Activated B cell treated with CpG ODN at 0.5 μM for 24 hours (primary cell): ENCODE data around the gene THEM4. TPM values are rescaled to one million over a fixed set of nuclear protein-coding genes. Genes with fewer than 3 reads are reported as not detected.

Source experiments
- ATAC-seq: fragments of 200-7000 bp; cut with Tn5 transposase; one replicate; pipeline ENCODE4 v1.10.0; 2021; ENCODE audit warnings: low read depth, mild to moderate bottlenecking, moderate library complexity
- CTCF ChIA-PET: fragments of 350-600 bp; sonication (Branson Sonifier 250); formaldehyde crosslinking; loops from one replicate; lab custom pipeline; 2021; ENCODE audit warnings: antibody characterized with exemption; lab: Charles Lee
- POLR2A ChIA-PET: fragments of 350-600 bp; sonication (Branson Sonifier 250); formaldehyde crosslinking; loops from one replicate; lab custom pipeline; 2021; ENCODE audit warnings: antibody characterized with exemption; lab: Charles Lee
- DNase-seq: peaks from one replicate; pipeline ENCODE4 v3.0.0; 2022
- H3K27ac Mint-ChIP-seq: one replicate; pipeline ENCODE4 v1.8.0; 2020; ENCODE audit warnings: mixed read lengths
- H3K27me3 Mint-ChIP-seq: one replicate; pipeline ENCODE4 v1.8.0; 2021; ENCODE audit warnings: mixed read lengths
- H3K36me3 Mint-ChIP-seq: one replicate; pipeline ENCODE4 v1.8.0; 2021; ENCODE audit warnings: low read depth, mixed read lengths
- H3K4me1 Mint-ChIP-seq: one replicate; pipeline ENCODE4 v1.8.0; 2021; ENCODE audit warnings: mixed read lengths
- H3K4me3 Mint-ChIP-seq: one replicate; pipeline ENCODE4 v1.8.0; 2020; ENCODE audit warnings: mild to moderate bottlenecking, mixed read lengths
- H3K9me3 Mint-ChIP-seq: one replicate; pipeline ENCODE4 v1.8.0; 2020; ENCODE audit warnings: mixed read lengths
- CTCF ChIP-seq: fragments of 200-600 bp; IDR thresholded peaks from one replicate; pipeline ENCODE4 v1.8.0; 2022; ENCODE audit warnings: antibody characterized with exemption, mild to moderate bottlenecking
- intact Hi-C: fragments of 100-400 bp; cut with micrococcal nuclease; formaldehyde crosslinking; loops from one replicate; pipeline ENCODE4 v1.15.1; 2024
- total RNA-seq: library from RNA; stranded (reverse); gene quantifications from 2 replicates; pipeline ENCODE4 v1.2.3, GENCODE V29; 2022

THEM4 gene
- total RNA-seq, 1 donor from 2014 or later: 22.8 TPM

- Mint-ChIP-seq H3K9me3 (no peaks in the 10 kb centered on the region), H3K27ac (no peak overlapping the region), H3K4me1 (peaks cover 8% of the 10 kb centered on the region), H3K4me3 (no peak overlapping the region), H3K36me3 (no peaks in the 10 kb centered on the region), H3K27me3 (peaks cover 20% of the 10 kb centered on the region)
- no peak for ATAC-seq
- TF ChIP-seq CTCF: no peak
- no peak for DNase-seq
- intact Hi-C loops: no loop called here
- ChIA-PET POLR2A (no interaction called here), CTCF (no interaction called here)
Measured at GRCh38 chr1:151825204-151825603, 84.1 kb downstream of the THEM4 start.

Other genes starting within 250 kb of the THEM4 start
- not detected in 2 replicates for gene CELF3, start 192.7 kb downstream of the THEM4 start, total RNA-seq
- gene RIIAD1, start 188.0 kb downstream of the THEM4 start, total RNA-seq: not detected in 2 replicates
- 96.2 and 105 TPM in 2 replicates for gene MRPL9, start 146.0 kb downstream of the THEM4 start, total RNA-seq
- gene TDRKH, start 119.0 kb downstream of the THEM4 start, total RNA-seq: 15.1 and 15.6 TPM in 2 replicates
- gene LINGO4, start 104.1 kb downstream of the THEM4 start, total RNA-seq: not detected in 2 replicates
- 0.09 TPM in 1 of 2 replicates, not detected in the other for gene RORC, start 77.7 kb downstream of the THEM4 start, total RNA-seq
- 0.15 TPM in 1 of 2 replicates, not detected in the other for gene C2CD4D, start 69.7 kb downstream of the THEM4 start, total RNA-seq
- gene THEM5, start 55.8 kb downstream of the THEM4 start, total RNA-seq: not detected in 2 replicates
- 62.7 and 63.6 TPM in 2 replicates for gene S100A10, start 84.3 kb upstream of the THEM4 start, total RNA-seq
- gene S100A11, start 127.5 kb upstream of the THEM4 start, total RNA-seq: 65.6 and 71.2 TPM in 2 replicates
- gene TCHHL1, start 179.6 kb upstream of the THEM4 start, total RNA-seq: not detected in 2 replicates
- not detected in 2 replicates for gene TCHH, start 205.9 kb upstream of the THEM4 start, total RNA-seq
- not detected in 2 replicates for gene RPTN, start 249.7 kb upstream of the THEM4 start, total RNA-seq